GM23248 (cell line): ENCODE results near the gene BCAP29. TPM values are rescaled to one million over a fixed set of nuclear protein-coding genes. Genes with fewer than 3 reads are reported as not detected.
A peak's percentile ranks its signal among the peaks of the same experiment; 100 is the strongest.

ENCODE experiments used
- DNase-seq: peaks from one replicate; pipeline ENCODE4 v3.0.0-alpha.2; 2015
- H2AFZ ChIP-seq: fragments of 200-600 bp; sonication (generic); 2 replicates; pipeline ENCODE4 v1.6.1; 2016; ENCODE audit warnings: antibody characterized with exemption
- H3F3A ChIP-seq: fragments of 200-600 bp; sonication (generic); 2 replicates; pipeline ENCODE4 v1.6.1; 2016; ENCODE audit warnings: mild to moderate bottlenecking, antibody characterized with exemption, mixed run types; ENCODE audit not compliant: insufficient read depth
- H3K27ac ChIP-seq: fragments of 200-600 bp; sonication (generic); 2 replicates; pipeline ENCODE4 v1.5.1; 2016; ENCODE audit warnings: mild to moderate bottlenecking
- H3K27me3 ChIP-seq: fragments of 200-600 bp; sonication (generic); replicated peaks from 2 replicates; pipeline ENCODE4 v1.6.1; 2016; ENCODE audit warnings: mild to moderate bottlenecking; ENCODE audit not compliant: insufficient read depth
- H3K36me3 ChIP-seq: fragments of 200-600 bp; sonication (generic); 2 replicates; pipeline ENCODE4 v1.6.1; 2016; ENCODE audit warnings: low read depth, mild to moderate bottlenecking
- H3K4me1 ChIP-seq: fragments of 200-600 bp; sonication (generic); 2 replicates; pipeline ENCODE4 v1.6.1; 2016; ENCODE audit warnings: mild to moderate bottlenecking; ENCODE audit not compliant: insufficient read depth
- H3K4me2 ChIP-seq: fragments of 200-600 bp; sonication (generic); one replicate; pipeline ENCODE4 v1.6.1; 2016; ENCODE audit warnings: mild to moderate bottlenecking; ENCODE audit not compliant: unreplicated experiment
- H3K4me3 ChIP-seq: fragments of 200-600 bp; sonication (generic); 2 replicates; pipeline ENCODE4 v1.5.1; 2016; ENCODE audit warnings: mild to moderate bottlenecking
- H3K79me2 ChIP-seq: fragments of 200-600 bp; sonication (generic); 2 replicates; pipeline ENCODE4 v1.6.1; 2016; ENCODE audit warnings: mild to moderate bottlenecking; ENCODE audit not compliant: insufficient read depth
- H3K9ac ChIP-seq: fragments of 200-600 bp; sonication (generic); 2 replicates; pipeline ENCODE4 v1.6.1; 2016; ENCODE audit warnings: mild to moderate bottlenecking
- H3K9me2 ChIP-seq: fragments of 200-600 bp; sonication (generic); 2 replicates; pipeline ENCODE4 v1.6.1; 2016; ENCODE audit warnings: mixed run types, mild to moderate bottlenecking, moderate library complexity; ENCODE audit not compliant: insufficient read depth
- H3K9me3 ChIP-seq: fragments of 200-600 bp; sonication (generic); one replicate; pipeline ENCODE4 v1.6.1; 2017; ENCODE audit warnings: low read depth
- H4K20me1 ChIP-seq: fragments of 200-600 bp; sonication (generic); 2 replicates; pipeline ENCODE4 v1.6.0; 2016; ENCODE audit not compliant: insufficient read depth
- EZH2 ChIP-seq: fragments of 200-600 bp; sonication (generic); IDR thresholded peaks from 2 replicates; pipeline ENCODE4 v1.6.1; 2018; ENCODE audit warnings: antibody characterized with exemption, mild to moderate bottlenecking; ENCODE audit not compliant: insufficient read depth, poor library complexity, severe bottlenecking
- EZH2phosphoT487 ChIP-seq: fragments of 200-600 bp; sonication (generic); IDR thresholded peaks from 2 replicates; pipeline ENCODE4 v1.6.1; 2018; ENCODE audit warnings: antibody characterized with exemption, moderate library complexity, mild to moderate bottlenecking, low read depth; ENCODE audit not compliant: insufficient read depth
- WGBS, 2 experiments: methylation state at CpG; one replicate each; pipeline ENCODE4 v1.1.6; 2015 to 2017; ENCODE audit warnings: low lambda C conversion rate in 2 of 2, low coverage in 1 of 2; ENCODE audit errors: missing lambda C conversion rate in 2 of 2; 5-methylcytosine and 5-hydroxymethylcytosine counted together
- in situ Hi-C: fragments of 300-500 bp; cut with MboI; formaldehyde crosslinking; loops from 2 replicates; pipeline ENCODE4 v1.15.0; 2020
- polyA plus RNA-seq: library from polyadenylated mRNA; unstranded; fragments of >200 nt; fragmentation: Nextera tagmentation; extraction: Ambion mirVana; gene quantifications from 2 replicates; pipeline ENCODE4 v1.2.1, GENCODE V29; 2016
- total RNA-seq: library from RNA; depleted of rRNA; stranded (reverse); fragments of >200 nt; shearing (Covaris generic); gene quantifications from 2 replicates; pipeline ENCODE4 v1.2.3, GENCODE V29; 2014

The BCAP29 gene
- total and polyA plus RNA-seq, 2 experiments from 2014 or later = 106 to 138 TPM

- TF ChIP-seq EZH2phosphoT487 = no peak
- TF ChIP-seq EZH2 = no peak
- no peaks in the 10 kb centered on the region for H4K20me1 ChIP-seq
- no peak overlapping the region for H3K4me3 ChIP-seq
- no peaks in the 10 kb centered on the region for H3K27me3 ChIP-seq
- no peak overlapping the region for H3K4me2 ChIP-seq
- peaks cover 64% of the 10 kb centered on the region for H3K79me2 ChIP-seq
- H3K4me1 ChIP-seq = peaks cover 15% of the 10 kb centered on the region
- no peak overlapping the region for H2AFZ ChIP-seq
- in situ Hi-C loops = no loop called here
- H3K9me3 ChIP-seq = no peaks in the 10 kb centered on the region
- peaks cover 25% of the 10 kb centered on the region for H3K36me3 ChIP-seq
- peaks cover 18% of the 10 kb centered on the region for H3F3A ChIP-seq
- H3K27ac ChIP-seq = no peak overlapping the region
- H3K9ac ChIP-seq = no peak overlapping the region
- no peak for DNase-seq
- WGBS, 2 experiments = 94 to 96% methylated on average over 3 of the region's 3 CpGs
- H3K9me2 ChIP-seq = no peaks in the 10 kb centered on the region
Observed at GRCh38 chr7:107555893-107556292, 24.2 kb upstream of the BCAP29 start.

GRCh38 chr7:107559864-107560263 lies 20.2 kb upstream of the BCAP29 start:
- H3K36me3 ChIP-seq = peaks cover 8% of the 10 kb centered on the region; the same call in 1 of the 2 replicates
- peaks cover 67% of the 10 kb centered on the region for H3K79me2 ChIP-seq
- 30 to 40% methylated on average over 2 of the region's 2 CpGs for WGBS, 2 experiments
- H3K27ac ChIP-seq = peak overlapping the region; percentile 45
- H2AFZ ChIP-seq = no peak overlapping the region
- no peaks in the 10 kb centered on the region for H3K9me3 ChIP-seq
- peaks cover 29% of the 10 kb centered on the region for H3K4me1 ChIP-seq
- no peak for TF ChIP-seq EZH2
- no peak for TF ChIP-seq EZH2phosphoT487
- no peaks in the 10 kb centered on the region for H3K9me2 ChIP-seq
- in situ Hi-C loops = no loop called here
- H4K20me1 ChIP-seq = no peaks in the 10 kb centered on the region
- H3K4me2 ChIP-seq = no peak overlapping the region
- no peaks in the 10 kb centered on the region for H3K27me3 ChIP-seq
- H3K9ac ChIP-seq = no peak overlapping the region
- peaks cover 24% of the 10 kb centered on the region for H3F3A ChIP-seq
- DNase-seq = peak; percentile 73
- no peak overlapping the region for H3K4me3 ChIP-seq

- peaks cover 38% of the 10 kb centered on the region for H3K4me1 ChIP-seq
- no peaks in the 10 kb centered on the region for H3K27me3 ChIP-seq
- H3K9ac ChIP-seq = no peak overlapping the region
- no peak overlapping the region for H2AFZ ChIP-seq
- no peaks in the 10 kb centered on the region for H4K20me1 ChIP-seq
- 0 out of 2 replicates have a peak overlapping the region, but pooled peaks have one; percentile 33 for H3K27ac ChIP-seq
- peaks cover 31% of the 10 kb centered on the region for H3F3A ChIP-seq
- peaks cover 67% of the 10 kb centered on the region for H3K79me2 ChIP-seq
- H3K9me2 ChIP-seq = no peaks in the 10 kb centered on the region
- H3K36me3 ChIP-seq = peaks cover 8% of the 10 kb centered on the region; the same call in 1 of the 2 replicates
- H3K4me3 ChIP-seq = no peak overlapping the region
- DNase-seq = no peak
- no peak for TF ChIP-seq EZH2
- TF ChIP-seq EZH2phosphoT487 = no peak
- 69% methylated on average over 6 of the region's 6 CpGs for WGBS, 2 experiments
- H3K9me3 ChIP-seq = no peaks in the 10 kb centered on the region
- in situ Hi-C loops = no loop called here
- H3K4me2 ChIP-seq = peak overlapping the region; percentile 23
Observed at GRCh38 chr7:107560898-107561516, 19.0 kb upstream of the BCAP29 start.

DNA sequence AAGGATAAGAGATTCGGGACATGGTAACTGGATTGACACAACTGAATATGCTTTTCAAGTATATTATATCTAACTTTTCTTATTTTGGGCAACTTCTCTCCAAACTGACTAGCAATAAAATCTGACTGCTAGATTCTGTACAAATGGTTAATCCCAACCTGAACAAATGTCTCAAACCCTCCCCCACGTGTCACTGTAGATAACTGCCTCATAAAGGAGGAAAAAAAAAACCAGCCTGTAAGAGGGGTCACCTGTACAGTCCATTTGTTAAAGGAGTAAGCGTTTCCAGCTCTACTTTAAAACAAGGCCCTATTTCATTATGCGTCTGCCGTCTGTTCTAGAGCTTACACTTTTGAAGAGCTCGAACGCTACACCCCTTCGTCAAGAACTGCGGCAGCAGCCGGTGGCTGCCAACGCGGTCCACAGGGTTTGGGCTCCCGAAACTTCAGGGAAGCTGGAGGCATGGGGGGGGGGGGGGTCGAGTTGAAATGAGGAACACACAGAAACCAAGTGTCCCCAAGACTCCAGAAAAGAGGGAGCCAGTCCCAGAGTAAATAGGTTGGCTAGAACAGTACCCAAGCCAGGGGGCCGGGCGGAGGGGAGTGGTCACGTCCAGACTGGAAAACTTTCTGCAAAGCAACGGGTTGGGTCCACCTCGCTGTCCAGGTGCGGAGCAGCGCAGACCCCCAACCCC lies 16.8 kb upstream of the BCAP29 start:
- no peak for DNase-seq
- H3K27me3 ChIP-seq = no peaks in the 10 kb centered on the region
- in situ Hi-C loops = no loop called here
- peaks cover 31% of the 10 kb centered on the region for H3F3A ChIP-seq
- H4K20me1 ChIP-seq = no peaks in the 10 kb centered on the region
- no peaks in the 10 kb centered on the region for H3K9me3 ChIP-seq
- peak overlapping the region; percentile 90 for H2AFZ ChIP-seq
- H3K9me2 ChIP-seq = no peaks in the 10 kb centered on the region
- H3K36me3 ChIP-seq = no peaks in the 10 kb centered on the region
- H3K4me3 ChIP-seq = peak overlapping the region; percentile 88
- H3K4me1 ChIP-seq = peaks cover 38% of the 10 kb centered on the region
- peak overlapping the region; percentile 97 for H3K4me2 ChIP-seq
- WGBS, 2 experiments = 2 to 4% methylated on average over 15 to 21 of the region's 21 CpGs
- no peak for TF ChIP-seq EZH2phosphoT487
- no peak for TF ChIP-seq EZH2
- peaks cover 52% of the 10 kb centered on the region for H3K79me2 ChIP-seq
- H3K27ac ChIP-seq = peak overlapping the region; percentile 79
- peak overlapping the region; percentile 94 for H3K9ac ChIP-seq
